GM12864 (cell line): ENCODE measurements around the gene GYPC.
"Not testable (repeated sequence)": the region's sequence is repeated elsewhere in the genome, so short reads cannot be mapped to it uniquely, and the experiment has no call there.

Source experiments
- DNase-seq: peaks from one replicate; pipeline ENCODE4 v3.0.0-alpha.2; 2011; ENCODE audit warnings: low read depth
- H3K4me3 ChIP-seq: 2 replicates; pipeline ENCODE4 v1.5.1; 2011; ENCODE audit warnings: mild to moderate bottlenecking, low read depth, low read length, control low read depth
- TF ChIP-seq, protein P1 (sequence below): IDR thresholded peaks from 2 replicates; pipeline ENCODE4 v1.5.1; 2011; ENCODE audit warnings: low read depth, mild to moderate bottlenecking, moderate library complexity, low read length, control low read depth, inconsistent platforms; ENCODE audit errors: missing control alignments

Gene GYPC

DNA sequence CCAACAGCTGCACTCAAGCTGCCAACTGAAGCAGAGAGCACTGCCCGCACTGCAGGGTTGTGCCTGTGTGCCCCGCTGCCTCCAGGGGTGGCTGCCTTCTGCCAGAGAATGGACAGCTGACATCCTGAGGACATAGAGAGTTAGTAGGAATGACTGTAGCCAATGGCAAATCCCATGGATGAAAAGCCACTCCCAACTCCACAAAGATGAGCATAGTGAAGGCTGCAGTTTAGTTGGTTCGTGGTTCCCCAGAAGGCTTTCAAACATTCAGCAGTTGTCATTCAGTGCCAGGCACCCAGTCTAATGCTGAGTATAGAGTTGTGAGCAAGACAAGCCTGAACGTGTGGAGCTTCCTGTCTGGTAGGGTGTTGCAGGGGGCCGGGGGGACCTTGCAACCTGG is 30.3 kb downstream of the GYPC start:
- no peak overlapping the region for H3K4me3 ChIP-seq
- TF ChIP-seq, protein P1, sequence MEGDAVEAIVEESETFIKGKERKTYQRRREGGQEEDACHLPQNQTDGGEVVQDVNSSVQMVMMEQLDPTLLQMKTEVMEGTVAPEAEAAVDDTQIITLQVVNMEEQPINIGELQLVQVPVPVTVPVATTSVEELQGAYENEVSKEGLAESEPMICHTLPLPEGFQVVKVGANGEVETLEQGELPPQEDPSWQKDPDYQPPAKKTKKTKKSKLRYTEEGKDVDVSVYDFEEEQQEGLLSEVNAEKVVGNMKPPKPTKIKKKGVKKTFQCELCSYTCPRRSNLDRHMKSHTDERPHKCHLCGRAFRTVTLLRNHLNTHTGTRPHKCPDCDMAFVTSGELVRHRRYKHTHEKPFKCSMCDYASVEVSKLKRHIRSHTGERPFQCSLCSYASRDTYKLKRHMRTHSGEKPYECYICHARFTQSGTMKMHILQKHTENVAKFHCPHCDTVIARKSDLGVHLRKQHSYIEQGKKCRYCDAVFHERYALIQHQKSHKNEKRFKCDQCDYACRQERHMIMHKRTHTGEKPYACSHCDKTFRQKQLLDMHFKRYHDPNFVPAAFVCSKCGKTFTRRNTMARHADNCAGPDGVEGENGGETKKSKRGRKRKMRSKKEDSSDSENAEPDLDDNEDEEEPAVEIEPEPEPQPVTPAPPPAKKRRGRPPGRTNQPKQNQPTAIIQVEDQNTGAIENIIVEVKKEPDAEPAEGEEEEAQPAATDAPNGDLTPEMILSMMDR, result no peak
- no peak for DNase-seq

GRCh38 chr2:126686841-126687485 is 31.0 kb downstream of the GYPC start:
- no peak overlapping the region for H3K4me3 ChIP-seq
- DNase-seq, result no peak
- TF ChIP-seq, protein P1, result no peak

- H3K4me3 ChIP-seq, result no peak overlapping the region
- DNase-seq, result no peak
- TF ChIP-seq, protein P1, result no peak
These were observed 31.5 kb downstream of the GYPC start for GRCh38 chr2:126687503-126687902.

DNA sequence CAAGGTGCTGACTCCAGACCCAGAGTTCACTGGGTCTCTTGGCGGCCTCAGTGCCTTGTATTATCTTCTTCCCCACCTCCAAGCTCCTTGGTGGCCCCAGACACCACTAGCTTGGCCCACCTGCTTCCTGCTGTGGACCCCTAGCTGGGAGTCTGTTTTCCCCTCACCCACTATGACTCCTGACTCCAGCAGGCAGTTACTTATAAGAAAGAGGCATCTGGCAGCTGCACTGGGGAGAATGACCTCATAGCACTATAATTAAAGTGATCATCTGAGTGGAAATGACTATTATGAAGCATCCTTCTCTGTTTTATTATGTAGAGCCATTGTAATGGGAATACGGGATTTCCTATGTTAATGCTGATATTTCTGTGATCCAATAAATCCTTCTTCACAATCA is 32.6 kb downstream of the GYPC start:
- DNase-seq, H3K4me3 ChIP-seq: not testable (repeated sequence)

GRCh38 chr2:126692241-126692640 is 36.3 kb downstream of the GYPC start:
- not testable (repeated sequence) for DNase-seq

DNA sequence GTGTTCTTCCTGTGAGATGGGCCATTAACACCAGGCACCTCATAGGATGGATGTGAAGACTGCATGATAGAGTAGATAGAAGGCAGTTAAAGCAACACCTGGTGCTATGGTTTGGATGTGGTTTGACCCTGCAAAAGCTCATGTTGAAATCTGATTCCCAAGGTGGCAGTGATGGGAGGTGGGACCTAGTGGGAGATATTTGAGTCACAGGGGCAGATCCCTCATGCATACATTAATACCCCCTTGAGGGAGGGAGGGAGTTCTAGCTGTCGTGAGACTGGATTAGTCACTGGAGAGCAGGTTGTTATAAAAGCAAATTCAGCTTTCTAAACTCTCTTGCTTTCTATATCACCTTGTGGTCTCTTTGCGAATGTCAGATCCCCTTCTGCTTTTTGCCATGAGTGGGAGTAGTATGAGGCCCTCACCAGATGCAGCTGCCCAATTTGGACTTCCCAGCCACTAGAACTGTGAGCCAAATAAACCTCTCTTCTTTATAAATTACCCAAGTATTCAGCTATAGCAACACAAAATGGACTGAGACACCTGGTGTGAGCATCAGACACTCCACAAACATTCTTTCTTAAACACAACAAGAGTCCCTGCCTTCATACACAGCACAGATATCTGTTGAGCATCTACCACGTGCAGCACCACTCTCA is 37.1 kb downstream of the GYPC start:
- DNase-seq, H3K4me3 ChIP-seq: not testable (repeated sequence)

More at GRCh38 chr2:126692241-126692640, 36.3 kb downstream of the GYPC start:
- H3K4me3 ChIP-seq, result not testable (repeated sequence)

DNA sequence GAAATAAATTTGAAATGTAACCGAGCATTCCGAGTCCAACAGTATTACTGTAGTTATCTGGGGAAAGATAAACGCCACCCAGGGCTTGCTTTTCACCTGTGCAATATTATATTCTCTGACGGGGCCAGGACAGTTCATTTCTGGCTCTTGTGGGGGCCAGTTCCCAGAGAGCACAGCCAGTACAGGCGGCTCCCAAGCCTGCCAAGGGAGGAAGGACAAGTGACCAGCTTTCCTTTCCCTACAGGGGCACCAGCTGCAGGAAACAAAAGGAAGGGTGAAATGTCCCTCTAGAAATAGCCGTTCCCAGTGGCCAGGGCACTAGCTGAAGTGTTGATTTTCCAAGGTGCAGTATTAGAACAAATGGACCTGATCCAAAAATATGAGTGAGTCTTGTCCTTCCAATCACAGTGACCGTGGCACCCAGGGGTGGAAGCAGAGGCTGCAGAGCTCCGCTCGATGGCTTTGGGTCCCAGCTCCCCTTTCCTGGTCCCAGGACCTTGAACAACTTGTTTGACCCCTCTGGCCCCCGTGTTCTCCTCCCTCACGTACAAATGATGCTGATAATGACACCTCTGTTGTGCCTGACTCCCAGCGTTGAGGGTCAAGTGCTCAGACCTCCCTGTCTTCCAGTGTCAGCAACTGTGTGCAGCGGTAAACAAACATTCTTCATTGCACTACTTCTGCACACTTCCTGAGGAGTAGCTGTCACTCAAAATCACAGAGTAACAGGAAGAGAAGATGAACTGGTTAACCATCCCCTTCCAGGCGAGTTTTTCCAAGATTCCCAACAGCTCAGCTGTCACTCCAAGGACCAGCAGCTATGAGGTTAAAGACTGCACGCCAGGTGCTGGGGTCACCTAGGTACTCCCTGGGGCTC is 40.9 kb downstream of the GYPC start:
- no peak overlapping the region for H3K4me3 ChIP-seq
- no peak for DNase-seq
- TF ChIP-seq, protein P1, result no peak

GRCh38 chr2:126698376-126698775 is 42.4 kb downstream of the GYPC start:
- TF ChIP-seq, protein P1, result no peak
- DNase-seq, result no peak
- H3K4me3 ChIP-seq, result no peak overlapping the region
